Neural progenitor cell (in vitro differentiated cells): ENCODE measurements around the gene SAMMSON.

Source experiments
- EZH2 ChIP-seq: fragments of 200-600 bp; sonication (generic); IDR thresholded peaks from 2 replicates; pipeline ENCODE4 v1.6.1; 2017; ENCODE audit warnings: antibody characterized with exemption, mild to moderate bottlenecking, moderate library complexity
- TF ChIP-seq, protein P1 (sequence below): fragments of 200-600 bp; sonication (generic); IDR thresholded peaks from 2 replicates; pipeline ENCODE4 v1.5.1; 2017; ENCODE audit warnings: antibody characterized with exemption, mild to moderate bottlenecking

DNA sequence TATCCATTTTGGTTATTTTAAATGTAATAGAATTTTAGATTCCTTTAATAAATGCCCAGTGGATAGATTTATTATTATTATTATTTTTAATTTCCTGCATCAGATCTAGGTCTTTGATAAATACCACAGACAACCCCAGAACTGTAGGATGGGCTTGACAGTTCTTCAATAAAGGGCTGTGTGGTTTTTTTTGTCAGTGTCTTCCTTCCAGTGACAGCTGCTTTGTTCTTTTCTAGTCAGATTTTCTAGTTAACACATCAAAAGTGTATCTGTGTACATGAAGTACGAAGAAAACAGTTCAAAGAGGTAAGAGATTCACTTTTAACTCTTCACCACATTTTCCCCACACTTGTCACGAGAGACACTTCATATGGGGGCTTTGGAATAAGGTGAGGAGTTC, 120.3 kb downstream of the SAMMSON start:
- TF ChIP-seq, protein P1, sequence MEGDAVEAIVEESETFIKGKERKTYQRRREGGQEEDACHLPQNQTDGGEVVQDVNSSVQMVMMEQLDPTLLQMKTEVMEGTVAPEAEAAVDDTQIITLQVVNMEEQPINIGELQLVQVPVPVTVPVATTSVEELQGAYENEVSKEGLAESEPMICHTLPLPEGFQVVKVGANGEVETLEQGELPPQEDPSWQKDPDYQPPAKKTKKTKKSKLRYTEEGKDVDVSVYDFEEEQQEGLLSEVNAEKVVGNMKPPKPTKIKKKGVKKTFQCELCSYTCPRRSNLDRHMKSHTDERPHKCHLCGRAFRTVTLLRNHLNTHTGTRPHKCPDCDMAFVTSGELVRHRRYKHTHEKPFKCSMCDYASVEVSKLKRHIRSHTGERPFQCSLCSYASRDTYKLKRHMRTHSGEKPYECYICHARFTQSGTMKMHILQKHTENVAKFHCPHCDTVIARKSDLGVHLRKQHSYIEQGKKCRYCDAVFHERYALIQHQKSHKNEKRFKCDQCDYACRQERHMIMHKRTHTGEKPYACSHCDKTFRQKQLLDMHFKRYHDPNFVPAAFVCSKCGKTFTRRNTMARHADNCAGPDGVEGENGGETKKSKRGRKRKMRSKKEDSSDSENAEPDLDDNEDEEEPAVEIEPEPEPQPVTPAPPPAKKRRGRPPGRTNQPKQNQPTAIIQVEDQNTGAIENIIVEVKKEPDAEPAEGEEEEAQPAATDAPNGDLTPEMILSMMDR = no peak
- no peak for TF ChIP-seq EZH2
